AG20443 (cell line): ENCODE results near the gene UGGT2.
A peak's percentile ranks its signal among the peaks of the same experiment; 100 is the strongest.

ENCODE experiments used
- DNase-seq: peaks from one replicate; pipeline ENCODE4 v3.0.0; 2012; ENCODE audit warnings: low spot score, mixed read lengths

Gene UGGT2, protein sequence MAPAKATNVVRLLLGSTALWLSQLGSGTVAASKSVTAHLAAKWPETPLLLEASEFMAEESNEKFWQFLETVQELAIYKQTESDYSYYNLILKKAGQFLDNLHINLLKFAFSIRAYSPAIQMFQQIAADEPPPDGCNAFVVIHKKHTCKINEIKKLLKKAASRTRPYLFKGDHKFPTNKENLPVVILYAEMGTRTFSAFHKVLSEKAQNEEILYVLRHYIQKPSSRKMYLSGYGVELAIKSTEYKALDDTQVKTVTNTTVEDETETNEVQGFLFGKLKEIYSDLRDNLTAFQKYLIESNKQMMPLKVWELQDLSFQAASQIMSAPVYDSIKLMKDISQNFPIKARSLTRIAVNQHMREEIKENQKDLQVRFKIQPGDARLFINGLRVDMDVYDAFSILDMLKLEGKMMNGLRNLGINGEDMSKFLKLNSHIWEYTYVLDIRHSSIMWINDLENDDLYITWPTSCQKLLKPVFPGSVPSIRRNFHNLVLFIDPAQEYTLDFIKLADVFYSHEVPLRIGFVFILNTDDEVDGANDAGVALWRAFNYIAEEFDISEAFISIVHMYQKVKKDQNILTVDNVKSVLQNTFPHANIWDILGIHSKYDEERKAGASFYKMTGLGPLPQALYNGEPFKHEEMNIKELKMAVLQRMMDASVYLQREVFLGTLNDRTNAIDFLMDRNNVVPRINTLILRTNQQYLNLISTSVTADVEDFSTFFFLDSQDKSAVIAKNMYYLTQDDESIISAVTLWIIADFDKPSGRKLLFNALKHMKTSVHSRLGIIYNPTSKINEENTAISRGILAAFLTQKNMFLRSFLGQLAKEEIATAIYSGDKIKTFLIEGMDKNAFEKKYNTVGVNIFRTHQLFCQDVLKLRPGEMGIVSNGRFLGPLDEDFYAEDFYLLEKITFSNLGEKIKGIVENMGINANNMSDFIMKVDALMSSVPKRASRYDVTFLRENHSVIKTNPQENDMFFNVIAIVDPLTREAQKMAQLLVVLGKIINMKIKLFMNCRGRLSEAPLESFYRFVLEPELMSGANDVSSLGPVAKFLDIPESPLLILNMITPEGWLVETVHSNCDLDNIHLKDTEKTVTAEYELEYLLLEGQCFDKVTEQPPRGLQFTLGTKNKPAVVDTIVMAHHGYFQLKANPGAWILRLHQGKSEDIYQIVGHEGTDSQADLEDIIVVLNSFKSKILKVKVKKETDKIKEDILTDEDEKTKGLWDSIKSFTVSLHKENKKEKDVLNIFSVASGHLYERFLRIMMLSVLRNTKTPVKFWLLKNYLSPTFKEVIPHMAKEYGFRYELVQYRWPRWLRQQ (N-terminal part only)

DNA sequence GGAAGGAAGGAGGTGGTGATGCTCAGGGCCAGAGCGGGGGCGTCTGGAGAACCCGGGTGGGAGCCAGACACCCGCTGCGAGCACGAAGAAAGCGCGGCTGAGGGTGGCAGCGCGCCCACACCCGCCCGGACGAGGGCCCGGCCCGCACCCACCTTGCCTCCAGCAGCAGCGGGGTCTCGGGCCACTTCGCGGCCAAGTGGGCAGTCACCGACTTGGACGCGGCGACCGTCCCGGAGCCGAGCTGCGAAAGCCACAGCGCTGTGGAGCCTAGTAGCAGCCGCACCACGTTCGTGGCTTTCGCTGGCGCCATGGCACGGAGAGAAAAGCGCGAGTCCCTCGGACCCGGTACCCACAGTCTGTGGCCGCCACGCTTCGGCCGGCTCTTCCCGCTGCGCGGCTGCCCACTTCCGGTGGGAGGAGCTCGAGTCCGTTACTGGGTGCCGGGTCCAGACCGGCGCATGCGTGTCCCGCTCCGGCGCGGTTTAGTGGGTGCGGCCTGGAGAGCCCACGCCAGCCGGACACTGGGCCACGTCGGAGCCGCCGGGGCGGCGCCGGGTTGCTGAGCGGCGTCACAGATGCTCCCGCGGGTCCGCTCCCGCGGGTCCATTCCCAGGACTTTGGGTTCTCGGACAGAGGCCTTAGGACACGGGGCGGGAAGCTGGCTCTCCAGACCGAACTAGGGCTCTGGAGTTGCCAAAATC, at the start of gene UGGT2:
Gene UGGT2, minus strand, starts transcription at position 399 of the 701 bp plus-strand sequence. Its CDS starts 89 bp downstream, at position 310.
- DNase-seq: peak; percentile 100

DNA sequence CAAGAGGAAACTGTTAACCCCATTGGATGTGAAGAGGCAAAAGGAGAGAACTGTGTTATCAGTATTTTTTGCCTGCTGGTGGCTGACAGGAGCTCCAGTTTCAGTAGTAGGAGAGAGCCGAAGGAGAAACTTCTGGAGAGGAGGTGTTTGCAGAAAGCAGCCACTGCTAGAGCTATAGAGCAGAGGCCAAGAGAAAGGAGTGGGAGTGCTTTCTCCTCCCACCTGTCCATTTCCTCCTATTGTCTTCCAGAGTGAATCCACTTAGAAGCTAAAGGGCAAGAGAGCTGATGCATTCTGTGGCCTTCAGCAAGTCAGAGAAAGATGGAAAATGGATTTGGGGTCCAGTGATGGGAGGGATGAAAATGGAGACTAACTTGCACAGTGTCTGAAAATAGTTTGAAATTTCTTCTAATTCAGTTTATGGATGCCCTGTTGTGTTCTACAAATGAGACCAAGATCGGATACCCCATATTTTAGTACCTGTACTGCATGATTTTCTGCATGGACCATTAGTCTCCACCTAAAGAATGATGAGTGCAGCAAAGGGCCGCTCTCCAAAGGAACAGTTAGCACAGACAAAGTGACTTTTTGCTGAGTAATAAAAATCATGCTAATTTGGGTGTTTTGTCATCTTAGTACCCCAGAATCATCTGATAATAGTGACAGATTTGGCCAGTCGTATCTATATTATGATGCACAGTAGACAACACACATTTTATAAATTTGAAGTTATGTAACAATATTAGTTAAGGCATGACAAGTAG, 47.4 kb upstream of the UGGT2 start:
- DNase-seq: no peak

DNA sequence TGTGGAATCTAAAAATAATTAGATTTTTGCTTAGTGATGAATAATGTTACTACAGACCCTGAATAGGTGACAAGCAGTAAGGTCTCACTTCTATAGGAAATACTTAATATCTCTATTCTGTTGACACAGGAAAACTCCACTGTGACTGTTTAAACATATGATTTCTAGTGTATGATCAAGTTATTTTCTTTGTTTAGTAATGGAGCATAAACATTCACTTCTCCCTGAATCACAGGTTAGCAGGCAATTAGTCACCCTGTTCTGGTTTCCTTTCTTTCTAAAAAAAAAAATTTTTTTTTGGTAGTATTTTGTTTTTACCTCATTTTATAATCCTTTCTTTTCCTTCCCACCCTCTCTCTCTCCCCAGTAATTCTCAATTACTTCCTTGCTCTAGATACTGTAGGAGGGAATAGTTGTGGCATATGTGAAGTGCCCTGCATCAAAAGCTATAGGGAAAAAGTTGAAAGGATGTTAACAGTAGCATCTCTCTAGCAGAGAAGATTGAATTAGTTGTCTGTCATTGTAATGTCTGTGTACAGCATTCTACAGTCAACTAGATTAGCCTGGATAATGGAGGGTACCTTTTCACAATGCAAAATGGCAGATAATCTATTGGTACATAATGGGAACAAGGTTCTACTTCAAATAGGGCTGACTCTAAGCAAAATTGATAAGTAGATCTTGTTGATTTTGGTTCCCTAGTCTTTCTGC, 40.2 kb upstream of the UGGT2 start:
- DNase-seq: no peak

GRCh38 chr13:96091164-96092117, 38.2 kb upstream of the UGGT2 start:
- DNase-seq: peak; percentile 34

DNA sequence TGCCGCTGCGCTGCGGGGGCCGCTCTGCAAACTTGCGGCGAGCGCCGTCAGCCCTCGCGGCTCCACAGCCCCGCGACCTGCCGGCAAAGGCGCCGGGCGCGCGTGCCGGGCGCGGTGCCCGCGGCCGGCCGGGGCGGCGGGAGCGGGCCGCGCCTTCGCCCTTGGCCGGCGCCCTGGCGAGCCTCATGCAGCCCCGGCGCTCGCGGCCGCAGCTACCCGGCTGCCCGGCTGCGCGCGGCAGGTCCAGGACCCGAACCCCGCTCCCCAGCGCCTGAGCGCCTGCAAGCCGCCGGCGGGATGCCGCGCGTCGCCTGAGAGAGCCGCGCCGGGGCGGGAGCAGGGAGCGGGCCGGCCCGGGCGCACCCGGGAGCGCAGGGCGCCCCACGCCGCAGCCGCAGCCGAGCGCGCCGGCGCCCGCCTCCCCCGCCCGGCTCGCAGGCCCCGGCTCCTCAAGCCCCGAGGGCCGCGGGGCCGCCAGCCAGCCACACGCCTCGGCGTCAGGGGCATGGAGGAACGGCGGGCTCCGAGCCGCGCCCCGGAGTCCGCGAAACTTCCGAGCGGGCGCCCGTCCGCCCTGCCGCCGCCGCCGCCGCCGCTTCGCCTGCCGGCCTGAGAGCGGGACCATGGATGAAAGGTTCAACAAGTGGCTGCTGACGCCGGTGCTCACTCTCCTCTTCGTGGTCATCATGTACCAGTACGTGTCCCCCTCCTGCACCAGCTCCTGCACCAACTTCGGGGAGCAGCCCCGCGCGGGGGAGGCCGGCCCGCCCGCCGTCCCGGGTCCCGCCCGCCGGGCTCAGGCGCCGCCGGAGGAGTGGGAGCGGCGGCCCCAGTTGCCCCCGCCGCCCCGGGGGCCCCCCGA, 37.3 kb upstream of the UGGT2 start:
- peak; percentile 61 for DNase-seq

DNA sequence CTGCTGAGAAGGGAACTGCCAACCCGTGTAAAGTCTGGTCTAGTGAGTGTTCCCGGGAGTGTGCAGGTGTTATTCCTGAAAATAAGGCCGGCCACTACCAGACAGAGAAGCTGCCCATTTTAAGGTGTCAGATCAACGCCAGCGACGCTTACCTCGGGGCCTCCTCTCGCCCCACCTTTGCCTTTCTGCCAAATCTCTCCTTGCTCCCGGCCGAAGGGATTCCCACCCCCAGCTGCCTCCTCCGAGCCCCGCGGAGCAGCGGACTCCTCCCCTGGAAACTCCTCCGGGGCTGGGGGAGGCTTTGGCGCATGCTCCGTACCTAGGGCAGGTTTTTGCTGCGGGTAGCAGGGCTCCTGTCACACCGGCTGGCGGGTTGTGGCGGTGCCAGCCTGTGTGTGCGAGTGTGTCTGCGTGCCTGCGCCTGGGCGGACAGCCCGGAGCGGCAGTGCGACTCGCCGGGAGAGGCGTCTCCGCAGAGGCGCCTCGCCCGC, 36.6 kb upstream of the UGGT2 start, which contains the start of gene HS6ST3:
Gene HS6ST3, plus strand, starts transcription at position 359 of the 491 bp plus-strand sequence.
- peak; percentile 58 for DNase-seq

DNA sequence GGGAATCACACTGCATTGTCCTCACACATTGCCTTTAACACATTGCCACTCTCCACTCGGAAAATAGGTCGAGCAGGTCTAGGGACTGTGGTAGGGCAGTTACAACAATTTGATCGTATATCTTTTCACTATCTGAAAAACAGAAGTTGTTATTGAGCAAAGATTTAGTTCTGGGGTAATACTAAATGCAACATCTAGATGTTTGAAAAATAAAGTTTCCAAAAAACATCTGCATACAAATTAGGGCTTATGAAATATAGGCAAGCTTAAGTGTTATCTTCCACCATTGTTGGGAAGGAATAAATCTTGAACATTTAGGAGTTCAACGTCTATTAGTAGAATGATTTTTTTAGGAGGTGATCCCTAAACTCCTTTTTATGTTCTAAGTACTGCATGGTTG, 35.9 kb upstream of the UGGT2 start:
- DNase-seq: no peak

GRCh38 chr13:96086736-96087135, 33.5 kb upstream of the UGGT2 start:
- DNase-seq: no peak

DNA sequence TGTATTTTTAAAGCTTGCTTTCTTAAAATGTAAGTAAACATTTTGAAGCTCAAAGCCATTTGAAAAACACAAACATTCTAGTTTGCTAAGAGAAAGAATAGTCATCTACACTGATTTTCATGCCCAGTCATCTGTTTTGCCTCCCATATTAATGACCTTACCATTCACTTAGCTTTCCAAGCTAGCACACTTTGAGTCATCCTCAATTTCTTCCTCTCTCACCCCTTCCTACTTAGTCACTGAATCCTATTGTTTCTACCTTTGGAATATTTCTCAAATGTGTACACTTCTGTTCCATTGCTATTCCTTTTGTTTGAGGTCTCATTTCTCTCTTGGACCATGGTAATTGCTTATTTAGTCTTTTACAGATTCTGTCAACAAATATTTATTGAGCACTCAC, 29.4 kb upstream of the UGGT2 start:
- DNase-seq: no peak

- no peak for DNase-seq
These were observed 28.7 kb upstream of the UGGT2 start for GRCh38 chr13:96081888-96082287.

GRCh38 chr13:96080676-96081075, 27.5 kb upstream of the UGGT2 start:
- DNase-seq: no peak

DNA sequence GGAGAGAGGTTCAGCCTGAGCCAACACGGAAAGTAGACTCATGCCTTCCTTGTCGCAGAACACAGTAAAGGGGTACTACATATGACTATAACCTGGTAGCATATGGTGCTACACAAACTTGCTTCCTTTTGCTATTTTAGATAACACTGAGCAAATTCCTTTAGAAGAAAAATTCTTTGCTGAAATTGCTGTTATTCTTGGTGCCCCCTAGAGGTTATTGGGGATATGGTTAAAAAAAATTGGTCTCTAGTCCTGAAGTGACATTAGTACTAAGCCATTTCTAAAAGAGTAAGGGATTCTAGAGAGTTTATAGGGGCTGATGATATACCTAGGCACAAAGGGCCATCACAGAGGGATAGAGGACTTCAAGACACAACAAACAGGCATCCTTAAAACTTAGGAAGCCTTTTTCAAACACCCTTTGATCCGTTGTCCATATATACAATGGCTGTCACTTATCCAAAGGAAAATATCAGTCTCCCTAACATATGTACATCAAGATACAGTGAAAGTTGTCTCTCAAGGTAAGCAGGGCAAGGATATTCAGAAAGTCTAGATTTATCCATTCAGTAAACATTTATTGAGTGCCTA, 22.8 kb upstream of the UGGT2 start:
- peak; percentile 45 for DNase-seq

- no peak for DNase-seq
These were observed 19.2 kb upstream of the UGGT2 start for GRCh38 chr13:96072392-96072791.

GRCh38 chr13:96071504-96071903, 18.3 kb upstream of the UGGT2 start:
- DNase-seq: no peak

DNA sequence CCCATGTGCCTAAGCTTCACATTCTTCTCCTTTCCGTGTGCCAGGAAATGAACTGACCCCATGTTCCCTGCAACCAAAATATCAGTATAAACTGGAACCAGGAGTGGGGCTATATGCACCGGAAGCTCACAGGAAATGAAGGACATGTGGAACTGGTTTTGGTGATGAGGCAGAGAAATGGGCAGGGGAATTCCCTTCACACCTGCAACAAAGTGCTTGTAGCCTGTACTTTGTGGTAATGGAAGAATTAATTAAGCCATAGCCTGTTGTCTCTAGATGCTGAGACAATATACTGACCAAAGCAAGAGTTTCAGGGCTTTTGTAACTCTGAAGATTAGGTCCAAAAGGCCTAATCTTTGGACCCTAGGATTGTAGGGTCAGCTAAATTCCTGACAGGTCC, 15.5 kb upstream of the UGGT2 start:
- DNase-seq: no peak

DNA sequence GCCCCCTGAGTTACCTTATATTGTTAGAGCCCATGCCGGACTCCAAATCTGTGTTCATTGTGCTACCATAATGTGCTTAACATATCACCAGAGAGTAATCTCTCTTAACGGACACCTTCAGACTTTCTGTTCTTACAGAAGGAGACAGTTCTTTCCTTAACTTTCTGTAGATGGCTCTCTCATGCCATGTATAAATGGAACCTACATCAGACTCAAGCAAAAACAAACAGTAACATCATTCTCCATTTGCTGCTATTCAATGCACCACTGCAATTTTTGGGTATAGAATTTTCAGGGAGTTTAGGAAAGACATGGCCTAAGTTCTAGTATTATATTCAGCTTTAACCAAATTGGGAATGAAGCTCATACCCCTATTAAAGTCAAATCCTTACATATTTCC, 12.6 kb upstream of the UGGT2 start:
- DNase-seq: no peak

DNA sequence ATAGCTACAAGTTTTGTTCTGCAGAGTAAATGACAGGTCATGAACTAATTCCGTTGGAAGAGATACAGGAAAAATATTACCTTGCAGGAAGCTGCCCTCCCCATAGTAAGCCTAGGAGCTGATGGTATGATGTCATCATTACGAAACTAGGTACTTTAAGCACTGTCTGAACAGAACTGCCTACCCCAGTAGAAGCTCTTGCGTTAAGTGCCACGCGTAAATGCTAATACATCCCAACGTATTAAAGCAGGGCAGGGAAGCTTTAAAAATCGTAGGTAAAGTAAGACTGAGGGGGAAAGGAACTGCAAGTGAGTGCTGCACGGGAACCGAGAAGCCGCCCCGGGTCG, 572 bp downstream of the UGGT2 start:
- peak; percentile 60 for DNase-seq
